Fibroblast of lung (primary cell): Measurements from ENCODE around the gene EPYC. TPM values are rescaled to one million over a fixed set of nuclear protein-coding genes. Genes with fewer than 3 reads are reported as not detected.

Experiments used
- DNase-seq, 2 donors: peaks; one replicate each; pipeline versions ENCODE4 v3.0.0 to v3.0.0-alpha.2; 2010; ENCODE audit warnings: low read depth in 2 of 2
- H2AFZ ChIP-seq: 2 replicates; pipeline ENCODE4 v1.5.1; 2012; ENCODE audit warnings: low read length, control low read depth, inconsistent platforms
- H3K27ac ChIP-seq: 2 replicates; pipeline ENCODE4 v1.5.1; 2011; ENCODE audit warnings: low read length, control low read depth; ENCODE audit not compliant: insufficient read depth
- H3K27me3 ChIP-seq: 2 replicates; pipeline ENCODE4 v1.5.1; 2011; ENCODE audit warnings: mild to moderate bottlenecking, low read length; ENCODE audit not compliant: control insufficient read depth, insufficient read depth
- H3K36me3 ChIP-seq: 2 replicates; pipeline ENCODE4 v1.5.1; 2011; ENCODE audit warnings: low read length; ENCODE audit not compliant: control insufficient read depth, insufficient read depth
- H3K4me1 ChIP-seq: 2 replicates; pipeline ENCODE4 v1.5.1; 2011; ENCODE audit warnings: low read length; ENCODE audit not compliant: control insufficient read depth, insufficient read depth; ENCODE audit errors: extremely low read depth
- H3K4me2 ChIP-seq: 2 replicates; pipeline ENCODE4 v1.5.1; 2011; ENCODE audit warnings: low read length, control low read depth; ENCODE audit not compliant: insufficient read depth; ENCODE audit errors: extremely low read depth
- H3K4me3 ChIP-seq, 4 experiments: fragments of 200-600 bp in 1 of 4; sonication (generic) in 1 of 4; replicated peaks in 1 of 4; 2 replicates each; pipeline ENCODE4 v1.5.1; 2011 to 2016; ENCODE audit warnings: low read length in 4 of 4, low read depth in 3 of 4, mild to moderate bottlenecking in 3 of 4, control low read depth in 2 of 4, inconsistent platforms in 1 of 4, mixed read lengths in 1 of 4; ENCODE audit not compliant: insufficient read depth in 1 of 4; ENCODE audit errors: control extremely low read depth in 1 of 4
- H3K79me2 ChIP-seq: 2 replicates; pipeline ENCODE4 v1.5.1; 2012; ENCODE audit warnings: mild to moderate bottlenecking, low read length, inconsistent platforms; ENCODE audit not compliant: control insufficient read depth, insufficient read depth
- H3K9ac ChIP-seq: 2 replicates; pipeline ENCODE4 v1.5.1; 2011; ENCODE audit warnings: mild to moderate bottlenecking, low read length, control low read depth; ENCODE audit not compliant: insufficient read depth
- H3K9me3 ChIP-seq: 2 replicates; pipeline ENCODE4 v1.5.1; 2012; ENCODE audit warnings: low read depth, low read length; ENCODE audit not compliant: control insufficient read depth, insufficient read depth
- H4K20me1 ChIP-seq: 2 replicates; pipeline ENCODE4 v1.5.1; 2011; ENCODE audit warnings: low read length; ENCODE audit not compliant: control insufficient read depth, insufficient read depth; ENCODE audit errors: extremely low read depth
- CTCF ChIP-seq, 2 donors: IDR thresholded peaks in 1 of 2; conservative IDR thresholded peaks in 1 of 2; 1 replicate in 1 of 2; 2 replicates in 1 of 2; pipeline ENCODE4 v1.5.1; 2011 to 2012; ENCODE audit warnings: low read length in 2 of 2, control low read depth in 1 of 2, inconsistent platforms in 1 of 2, low read depth in 1 of 2, mild to moderate bottlenecking in 1 of 2
- EZH2 ChIP-seq: IDR thresholded peaks from 2 replicates; pipeline ENCODE4 v1.5.1; 2012; ENCODE audit warnings: low read length, control low read depth, mild to moderate bottlenecking; ENCODE audit errors: missing control alignments
- polyA plus RNA-seq, 2 donors: library from polyadenylated mRNA; depleted of rRNA in 1 of 2; stranded (reverse) in 1 of 2; unstranded in 1 of 2; fragments of >200 nt; gene quantifications; 2 replicates each; pipeline ENCODE4 v1.2.1, GENCODE V29; 2011 to 2012; ENCODE audit warnings: missing spikeins in 1 of 2
- total RNA-seq: library from RNA; depleted of rRNA; stranded (reverse); fragments of >200 nt; gene quantifications from 2 replicates; pipeline ENCODE4 v1.2.1, GENCODE V29; 2014

EPYC gene
- total and polyA plus RNA-seq, 2 donors (not counting 1 experiment from before 2014, with no cell fraction given), result 0.05 TPM; not detected in 1

GRCh38 chr12:90990611-90991010, 14.2 kb downstream of the EPYC start:
- H3K36me3 ChIP-seq, result no peaks in the 10 kb centered on the region
- no peak for TF ChIP-seq CTCF (conservative IDR thresholded peaks at IDR 0.05 in 1 of 2, IDR thresholded peaks at IDR 0.05 in 1 of 2; ENCODE audit: low read depth in 1 of 2, low read length in 2 of 2)
- TF ChIP-seq EZH2, result no peak
- no peak overlapping the region for H3K9ac ChIP-seq
- H3K79me2 ChIP-seq, result no peaks in the 10 kb centered on the region
- H3K4me2 ChIP-seq, result no peak overlapping the region
- no peak overlapping the region for H3K27ac ChIP-seq
- H4K20me1 ChIP-seq, result no peaks in the 10 kb centered on the region
- no peaks in the 10 kb centered on the region for H3K4me1 ChIP-seq
- H2AFZ ChIP-seq, result no peak overlapping the region
- H3K27me3 ChIP-seq, result no peaks in the 10 kb centered on the region
- DNase-seq, result no peak
- H3K4me3 ChIP-seq, result no peak overlapping the region
- H3K9me3 ChIP-seq, result no peaks in the 10 kb centered on the region

GRCh38 chr12:90989686-90990111, 15.1 kb downstream of the EPYC start:
- Histone ChIP-seq H3K27me3 (no peaks in the 10 kb centered on the region), H4K20me1 (no peaks in the 10 kb centered on the region), H2AFZ (no peak overlapping the region), H3K9ac (no peak overlapping the region), H3K9me3 (no peaks in the 10 kb centered on the region), H3K36me3 (no peaks in the 10 kb centered on the region), H3K4me3 (no peak overlapping the region), H3K27ac (no peak overlapping the region), H3K4me2 (no peak overlapping the region), H3K4me1 (no peaks in the 10 kb centered on the region), H3K79me2 (no peaks in the 10 kb centered on the region)
- no peak for DNase-seq
- no peak for TF ChIP-seq EZH2

GRCh38 chr12:90987520-90987919, 17.3 kb downstream of the EPYC start:
- Histone ChIP-seq H3K27me3 (no peaks in the 10 kb centered on the region), H3K4me1 (no peaks in the 10 kb centered on the region), H4K20me1 (no peaks in the 10 kb centered on the region), H2AFZ (no peak overlapping the region), H3K9me3 (no peaks in the 10 kb centered on the region), H3K4me3 (no peak overlapping the region), H3K79me2 (no peaks in the 10 kb centered on the region), H3K4me2 (no peak overlapping the region), H3K27ac (no peak overlapping the region), H3K9ac (no peak overlapping the region), H3K36me3 (no peaks in the 10 kb centered on the region)
- TF ChIP-seq CTCF (conservative IDR thresholded peaks at IDR 0.05 in 1 of 2, IDR thresholded peaks at IDR 0.05 in 1 of 2; ENCODE audit: low read depth in 1 of 2, low read length in 2 of 2) (peak in 1 of 2 donors; percentile 12), EZH2 (no peak)
- no peak for DNase-seq
